Loucy (cell line): Measurements from ENCODE around the gene CCDC112.
A peak's percentile ranks its signal among the peaks of the same experiment; 100 is the strongest.

Source experiments
- H2AFZ ChIP-seq: fragments of 200-600 bp; sonication (generic); 2 replicates; pipeline ENCODE4 v1.6.0; 2016; ENCODE audit warnings: antibody characterized with exemption, mild to moderate bottlenecking, low read length, moderate library complexity
- H3F3A ChIP-seq: fragments of 200-600 bp; 2 replicates; pipeline ENCODE4 v1.6.0; 2016; ENCODE audit warnings: antibody characterized with exemption, low read depth, mild to moderate bottlenecking
- H3K27me3 ChIP-seq: fragments of 200-600 bp; sonication (generic); 2 replicates; pipeline ENCODE4 v1.6.1; 2014; ENCODE audit warnings: low read length, mild to moderate bottlenecking; ENCODE audit not compliant: insufficient read depth, poor library complexity, severe bottlenecking
- H3K36me3 ChIP-seq: fragments of 200-600 bp; sonication (generic); 2 replicates; pipeline ENCODE4 v1.6.1; 2016; ENCODE audit warnings: low read length; ENCODE audit not compliant: insufficient read depth
- H3K4me1 ChIP-seq: fragments of 200-600 bp; sonication (generic); 2 replicates; pipeline ENCODE4 v1.5.1; 2014; ENCODE audit warnings: low read length, mild to moderate bottlenecking; ENCODE audit not compliant: insufficient read depth, poor library complexity, severe bottlenecking
- H3K4me2 ChIP-seq: fragments of 200-600 bp; sonication (generic); 2 replicates; pipeline ENCODE4 v1.6.0; 2014; ENCODE audit warnings: antibody characterized with exemption, low read length, low read depth, mild to moderate bottlenecking; ENCODE audit not compliant: poor library complexity, severe bottlenecking
- H3K4me3 ChIP-seq: fragments of 200-600 bp; sonication (generic); 2 replicates; pipeline ENCODE4 v1.5.1; 2014; ENCODE audit warnings: low read length, mild to moderate bottlenecking, mixed read lengths; ENCODE audit not compliant: poor library complexity, severe bottlenecking
- H3K79me2 ChIP-seq: fragments of 200-600 bp; sonication (generic); 2 replicates; pipeline ENCODE4 v1.6.1; 2014; ENCODE audit warnings: low read length; ENCODE audit not compliant: insufficient read depth
- H3K9ac ChIP-seq: fragments of 200-600 bp; sonication (generic); 2 replicates; pipeline ENCODE4 v1.6.0; 2014; ENCODE audit warnings: mild to moderate bottlenecking, low read depth, low read length, moderate library complexity; ENCODE audit not compliant: poor library complexity, severe bottlenecking
- H3K9me2 ChIP-seq: fragments of 200-600 bp; sonication (generic); replicated peaks from 2 replicates; pipeline ENCODE4 v1.6.1; 2016; ENCODE audit warnings: low read depth, low read length, mixed read lengths
- H3K9me3 ChIP-seq: fragments of 200-600 bp; sonication (generic); 2 replicates; pipeline ENCODE4 v1.6.1; 2014; ENCODE audit warnings: mild to moderate bottlenecking, antibody characterized with exemption, low read length, low read depth; ENCODE audit not compliant: insufficient read depth
- H4K20me1 ChIP-seq: fragments of 200-600 bp; sonication (generic); 2 replicates; pipeline ENCODE4 v1.6.0; 2014; ENCODE audit warnings: antibody characterized with exemption, low read length, mild to moderate bottlenecking; ENCODE audit not compliant: insufficient read depth, poor library complexity, severe bottlenecking
- EZH2phosphoT487 ChIP-seq: fragments of 200-600 bp; IDR thresholded peaks from 2 replicates; pipeline ENCODE4 v1.6.1; 2018; ENCODE audit warnings: antibody characterized with exemption, mild to moderate bottlenecking, moderate library complexity, borderline replicate concordance
- TF ChIP-seq, protein P1 (sequence below): fragments of 200-600 bp; sonication (generic); conservative IDR thresholded peaks from 2 replicates; pipeline ENCODE4 v1.5.1; 2014; ENCODE audit warnings: mild to moderate bottlenecking, antibody characterized with exemption, low read length

The CCDC112 gene

DNA sequence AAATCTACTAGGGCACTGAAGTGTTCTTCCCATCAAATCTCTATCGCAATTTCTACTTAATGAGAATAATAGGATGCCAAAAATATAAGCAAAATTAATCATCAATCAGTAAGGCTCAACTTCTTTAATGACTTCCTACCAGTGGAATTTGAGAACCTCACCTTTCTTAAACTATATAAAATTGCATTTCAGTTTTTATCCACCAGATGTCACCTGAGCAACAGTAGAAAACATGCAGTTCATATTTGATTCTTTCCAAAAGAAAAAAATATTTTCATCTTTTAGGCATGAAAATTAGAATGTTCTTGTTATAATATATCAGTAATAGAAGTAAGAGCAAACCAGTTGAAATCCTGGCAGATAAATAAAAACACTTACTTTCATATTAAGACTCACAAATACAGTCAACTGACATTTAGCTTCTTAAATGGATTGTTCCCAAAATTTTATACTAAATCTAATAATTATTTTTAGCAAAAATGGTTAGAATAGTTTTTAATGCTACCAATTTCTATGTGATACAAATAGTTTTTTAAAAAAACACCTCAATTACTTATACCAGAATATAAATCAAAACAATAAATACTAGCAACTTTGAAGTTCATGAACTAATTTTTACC lies 13.4 kb upstream of the CCDC112 start:
- Histone ChIP-seq H3K4me2 (no peak overlapping the region), H3K9me3 (no peaks in the 10 kb centered on the region), H2AFZ (no peak overlapping the region), H3K9me2 (no peaks in the 10 kb centered on the region), H3F3A (no peaks in the 10 kb centered on the region), H3K4me1 (no peaks in the 10 kb centered on the region), H3K9ac (no peak overlapping the region), H3K27me3 (no peaks in the 10 kb centered on the region), H3K4me3 (no peak overlapping the region), H3K36me3 (no peaks in the 10 kb centered on the region), H3K79me2 (no peaks in the 10 kb centered on the region), H4K20me1 (no peaks in the 10 kb centered on the region)
- TF ChIP-seq EZH2phosphoT487 = no peak
- TF ChIP-seq, protein P1, sequence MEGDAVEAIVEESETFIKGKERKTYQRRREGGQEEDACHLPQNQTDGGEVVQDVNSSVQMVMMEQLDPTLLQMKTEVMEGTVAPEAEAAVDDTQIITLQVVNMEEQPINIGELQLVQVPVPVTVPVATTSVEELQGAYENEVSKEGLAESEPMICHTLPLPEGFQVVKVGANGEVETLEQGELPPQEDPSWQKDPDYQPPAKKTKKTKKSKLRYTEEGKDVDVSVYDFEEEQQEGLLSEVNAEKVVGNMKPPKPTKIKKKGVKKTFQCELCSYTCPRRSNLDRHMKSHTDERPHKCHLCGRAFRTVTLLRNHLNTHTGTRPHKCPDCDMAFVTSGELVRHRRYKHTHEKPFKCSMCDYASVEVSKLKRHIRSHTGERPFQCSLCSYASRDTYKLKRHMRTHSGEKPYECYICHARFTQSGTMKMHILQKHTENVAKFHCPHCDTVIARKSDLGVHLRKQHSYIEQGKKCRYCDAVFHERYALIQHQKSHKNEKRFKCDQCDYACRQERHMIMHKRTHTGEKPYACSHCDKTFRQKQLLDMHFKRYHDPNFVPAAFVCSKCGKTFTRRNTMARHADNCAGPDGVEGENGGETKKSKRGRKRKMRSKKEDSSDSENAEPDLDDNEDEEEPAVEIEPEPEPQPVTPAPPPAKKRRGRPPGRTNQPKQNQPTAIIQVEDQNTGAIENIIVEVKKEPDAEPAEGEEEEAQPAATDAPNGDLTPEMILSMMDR = peak; percentile 52

DNA sequence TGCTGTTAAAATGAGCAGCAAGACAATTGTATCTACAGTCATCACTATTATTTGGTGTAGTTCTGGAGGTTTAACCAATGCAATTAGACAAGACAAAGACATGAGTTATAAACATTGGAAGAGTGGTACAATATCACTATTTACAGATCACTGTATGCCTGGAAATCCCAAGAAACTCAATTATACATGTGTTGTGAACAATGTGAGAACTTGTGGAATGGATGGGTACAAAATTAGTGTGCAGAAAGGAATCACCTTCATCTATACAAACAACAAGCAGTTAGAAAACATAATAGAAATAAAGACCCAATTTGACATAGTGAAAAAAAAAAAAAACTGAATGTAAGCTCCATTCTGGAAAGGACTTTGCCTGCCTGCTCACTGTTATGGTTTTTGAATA lies 12.4 kb upstream of the CCDC112 start:
- TF ChIP-seq, protein P1 = no peak
- no peak for TF ChIP-seq EZH2phosphoT487
- Histone ChIP-seq H3K4me2 (no peak overlapping the region), H3K36me3 (no peaks in the 10 kb centered on the region), H3K79me2 (no peaks in the 10 kb centered on the region), H3K27me3 (no peaks in the 10 kb centered on the region), H4K20me1 (no peaks in the 10 kb centered on the region), H3F3A (no peaks in the 10 kb centered on the region), H2AFZ (no peak overlapping the region), H3K9me2 (no peaks in the 10 kb centered on the region), H3K9me3 (no peaks in the 10 kb centered on the region), H3K4me1 (no peaks in the 10 kb centered on the region), H3K4me3 (no peak overlapping the region), H3K9ac (no peak overlapping the region)

- no peaks in the 10 kb centered on the region for H3K79me2 ChIP-seq
- TF ChIP-seq, protein P1 = no peak
- TF ChIP-seq EZH2phosphoT487 = no peak
- no peaks in the 10 kb centered on the region for H4K20me1 ChIP-seq
- no peaks in the 10 kb centered on the region for H3K36me3 ChIP-seq
- H3K27me3 ChIP-seq = no peaks in the 10 kb centered on the region
- H3K4me1 ChIP-seq = no peaks in the 10 kb centered on the region
- H3K9me2 ChIP-seq = no peaks in the 10 kb centered on the region
- H3K4me2 ChIP-seq = no peak overlapping the region
- H3K9ac ChIP-seq = no peak overlapping the region
- H2AFZ ChIP-seq = no peak overlapping the region
- no peaks in the 10 kb centered on the region for H3F3A ChIP-seq
- H3K4me3 ChIP-seq = no peak overlapping the region
- H3K9me3 ChIP-seq = no peaks in the 10 kb centered on the region
Observed at GRCh38 chr5:115306011-115306536, 9.6 kb upstream of the CCDC112 start.
